KMS-11 (cell line): ENCODE measurements around the gene ABHD17C.
A peak's percentile ranks its signal among the peaks of the same experiment; 100 is the strongest.

ENCODE experiments used
- H2AFZ ChIP-seq: fragments of 200-600 bp; sonication (generic); 2 replicates; pipeline ENCODE4 v1.6.1; 2016; ENCODE audit warnings: antibody characterized with exemption, mixed run types, low read depth
- H3K27ac ChIP-seq: fragments of 200-600 bp; sonication (generic); 2 replicates; pipeline ENCODE4 v1.6.1; 2016; ENCODE audit warnings: mild to moderate bottlenecking, mixed run types
- H3K27me3 ChIP-seq: fragments of 200-600 bp; sonication (generic); 2 replicates; pipeline ENCODE4 v1.6.1; 2017; ENCODE audit warnings: mild to moderate bottlenecking, low read depth, mixed run types, moderate library complexity; ENCODE audit not compliant: insufficient read depth
- H3K36me3 ChIP-seq: fragments of 200-600 bp; sonication (generic); 2 replicates; pipeline ENCODE4 v1.6.1; 2017; ENCODE audit warnings: mild to moderate bottlenecking, mixed run types; ENCODE audit not compliant: insufficient read depth
- H3K4me1 ChIP-seq: fragments of 200-600 bp; sonication (generic); 2 replicates; pipeline ENCODE4 v1.6.1; 2016; ENCODE audit warnings: mild to moderate bottlenecking, low read depth, mixed run types; ENCODE audit not compliant: poor library complexity, severe bottlenecking
- H3K4me2 ChIP-seq: fragments of 200-600 bp; sonication (generic); 2 replicates; pipeline ENCODE4 v1.7.0; 2016; ENCODE audit warnings: mild to moderate bottlenecking, mixed run types
- H3K4me3 ChIP-seq: fragments of 200-600 bp; sonication (generic); IDR thresholded peaks from 2 replicates; pipeline ENCODE4 v1.6.1; 2017; ENCODE audit warnings: low read depth, low read length, mixed read lengths; ENCODE audit not compliant: insufficient read depth
- H3K79me2 ChIP-seq: fragments of 200-600 bp; sonication (generic); 2 replicates; pipeline ENCODE4 v1.6.1; 2016; ENCODE audit warnings: low read depth, mixed run types; ENCODE audit not compliant: insufficient read depth
- H3K9ac ChIP-seq: fragments of 200-600 bp; sonication (generic); 2 replicates; pipeline ENCODE4 v1.6.1; 2016; ENCODE audit warnings: mild to moderate bottlenecking, mixed run types
- H4K20me1 ChIP-seq: fragments of 200-600 bp; sonication (generic); 2 replicates; pipeline ENCODE4 v1.6.1; 2016; ENCODE audit warnings: mild to moderate bottlenecking, mixed run types; ENCODE audit not compliant: insufficient read depth
- CTCF ChIP-seq: fragments of 200-600 bp; sonication (generic); conservative IDR thresholded peaks from 2 replicates; pipeline ENCODE4 v1.6.1; 2017; ENCODE audit warnings: low read depth, mild to moderate bottlenecking, antibody characterized with exemption, low read length, moderate library complexity, mixed read lengths

The ABHD17C gene

GRCh38 chr15:80695911-80696661 lies 976 bp downstream of the ABHD17C start:
- TF ChIP-seq CTCF: peak; percentile 21; the same call in 1 of the 2 replicates
- H3K36me3 ChIP-seq: no peaks in the 10 kb centered on the region
- H3K27ac ChIP-seq: peak overlapping the region; percentile 61
- peak overlapping the region; percentile 89 for H3K9ac ChIP-seq
- H2AFZ ChIP-seq: peak overlapping the region; percentile 90
- H3K4me2 ChIP-seq: peak overlapping the region; percentile 86
- no peaks in the 10 kb centered on the region for H3K27me3 ChIP-seq
- peaks cover 52% of the 10 kb centered on the region for H3K79me2 ChIP-seq
- H4K20me1 ChIP-seq: no peaks in the 10 kb centered on the region
- no peak overlapping the region for H3K4me3 ChIP-seq
- peaks cover 24% of the 10 kb centered on the region for H3K4me1 ChIP-seq

DNA sequence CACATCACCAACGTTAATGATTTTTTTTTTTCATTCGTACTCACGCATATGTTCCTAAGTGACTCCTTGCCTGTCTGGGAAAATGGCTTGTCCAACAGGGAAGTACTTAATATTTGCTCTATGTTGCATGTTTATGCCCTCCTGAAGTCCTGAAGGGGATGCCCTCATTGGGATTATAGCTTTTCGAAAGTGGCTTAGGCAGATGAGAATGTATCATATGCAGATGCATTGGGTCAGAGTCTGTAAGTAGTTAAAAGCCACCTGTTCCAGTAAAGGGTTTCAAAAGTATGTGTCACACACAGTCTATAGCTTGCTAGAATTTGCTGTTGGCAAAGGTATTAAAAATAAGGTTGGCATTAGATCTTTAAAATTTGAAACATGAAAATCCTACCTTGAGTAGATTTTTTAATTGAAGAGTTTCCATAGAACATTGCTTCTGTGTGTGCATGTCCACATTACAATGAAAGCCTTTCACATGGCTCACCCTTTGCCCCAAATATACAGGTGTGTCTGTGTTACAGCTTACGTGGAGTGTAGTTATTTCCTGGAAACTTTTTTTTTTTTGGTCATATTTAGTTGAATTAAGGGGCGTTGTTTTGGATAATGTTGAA lies 2.1 kb downstream of the ABHD17C start:
- Histone ChIP-seq H3K27me3 (no peaks in the 10 kb centered on the region), H3K4me2 (peak overlapping the region; percentile 86), H3K4me3 (no peak overlapping the region), H2AFZ (no peak overlapping the region), H3K4me1 (peaks cover 24% of the 10 kb centered on the region), H3K36me3 (no peaks in the 10 kb centered on the region), H3K9ac (peak overlapping the region; percentile 89; the same call in 1 of the 2 replicates), H4K20me1 (no peaks in the 10 kb centered on the region), H3K27ac (peak overlapping the region; percentile 61; the same call in 1 of the 2 replicates), H3K79me2 (peaks cover 58% of the 10 kb centered on the region)
- no peak for TF ChIP-seq CTCF

GRCh38 chr15:80698676-80699075 lies 3.6 kb downstream of the ABHD17C start:
- peaks cover 24% of the 10 kb centered on the region for H3K4me1 ChIP-seq
- H4K20me1 ChIP-seq: no peaks in the 10 kb centered on the region
- no peaks in the 10 kb centered on the region for H3K27me3 ChIP-seq
- TF ChIP-seq CTCF: no peak
- peaks cover 62% of the 10 kb centered on the region for H3K79me2 ChIP-seq
- H3K9ac ChIP-seq: no peak overlapping the region
- H2AFZ ChIP-seq: no peak overlapping the region
- H3K4me3 ChIP-seq: no peak overlapping the region
- H3K27ac ChIP-seq: no peak overlapping the region
- H3K4me2 ChIP-seq: no peak overlapping the region
- no peaks in the 10 kb centered on the region for H3K36me3 ChIP-seq

- Histone ChIP-seq H2AFZ (no peak overlapping the region), H3K79me2 (peaks cover 62% of the 10 kb centered on the region), H4K20me1 (no peaks in the 10 kb centered on the region), H3K36me3 (no peaks in the 10 kb centered on the region), H3K27ac (no peak overlapping the region), H3K4me1 (peaks cover 23% of the 10 kb centered on the region), H3K4me2 (no peak overlapping the region), H3K27me3 (no peaks in the 10 kb centered on the region), H3K9ac (no peak overlapping the region), H3K4me3 (no peak overlapping the region)
- TF ChIP-seq CTCF: no peak
These were observed 4.9 kb downstream of the ABHD17C start for GRCh38 chr15:80699981-80700380.
